Activated naive CD8-positive, alpha-beta T cell treated with anti-CD3 and anti-CD28 coated beads, Interleukin-2, amount 10 ng/mL, durations not matched to agents 7 days and 5 days (primary cell): Measurements from ENCODE around the gene RTP3. TPM values are rescaled to one million over a fixed set of nuclear protein-coding genes. Genes with fewer than 3 reads are reported as not detected.
"Not testable (repeated sequence)": the region's sequence is repeated elsewhere in the genome, so short reads cannot be mapped to it uniquely, and the experiment has no call there.

ENCODE experiments used
- ATAC-seq: fragments of 150-1000 bp; cut with Tn5 transposase; one replicate; pipeline ENCODE4 v1.10.0; 2021; ENCODE audit warnings: low read depth, moderate library complexity
- POLR2A ChIA-PET: fragments of 350-600 bp; sonication (Branson Sonifier 250); formaldehyde crosslinking; loops from one replicate; lab custom pipeline; 2021; ENCODE audit warnings: antibody characterized with exemption; lab: Charles Lee
- DNase-seq: peaks from one replicate; pipeline ENCODE4 v3.0.0; 2021
- H3K27ac Mint-ChIP-seq: one replicate; pipeline ENCODE4 v1.8.0; 2022; ENCODE audit warnings: mild to moderate bottlenecking, mixed read lengths
- H3K27me3 Mint-ChIP-seq: one replicate; pipeline ENCODE4 v1.8.0; 2022; ENCODE audit warnings: mild to moderate bottlenecking, moderate library complexity, mixed read lengths
- H3K36me3 Mint-ChIP-seq: one replicate; pipeline ENCODE4 v1.8.0; 2021; ENCODE audit warnings: mild to moderate bottlenecking, mixed read lengths
- H3K4me1 Mint-ChIP-seq: one replicate; pipeline ENCODE4 v1.8.0; 2021; ENCODE audit warnings: mixed read lengths
- H3K4me3 Mint-ChIP-seq: one replicate; pipeline ENCODE4 v1.8.0; 2022; ENCODE audit warnings: mild to moderate bottlenecking, moderate library complexity, mixed read lengths
- H3K9me3 Mint-ChIP-seq: one replicate; pipeline ENCODE4 v1.8.0; 2021; ENCODE audit warnings: mixed read lengths
- total RNA-seq, 2 experiments: library from RNA; stranded (reverse); gene quantifications; one replicate each; pipeline ENCODE4 v1.2.3, GENCODE V29; 2021

The RTP3 gene
- total RNA-seq, 2 experiments from 2014 or later = not detected

DNA sequence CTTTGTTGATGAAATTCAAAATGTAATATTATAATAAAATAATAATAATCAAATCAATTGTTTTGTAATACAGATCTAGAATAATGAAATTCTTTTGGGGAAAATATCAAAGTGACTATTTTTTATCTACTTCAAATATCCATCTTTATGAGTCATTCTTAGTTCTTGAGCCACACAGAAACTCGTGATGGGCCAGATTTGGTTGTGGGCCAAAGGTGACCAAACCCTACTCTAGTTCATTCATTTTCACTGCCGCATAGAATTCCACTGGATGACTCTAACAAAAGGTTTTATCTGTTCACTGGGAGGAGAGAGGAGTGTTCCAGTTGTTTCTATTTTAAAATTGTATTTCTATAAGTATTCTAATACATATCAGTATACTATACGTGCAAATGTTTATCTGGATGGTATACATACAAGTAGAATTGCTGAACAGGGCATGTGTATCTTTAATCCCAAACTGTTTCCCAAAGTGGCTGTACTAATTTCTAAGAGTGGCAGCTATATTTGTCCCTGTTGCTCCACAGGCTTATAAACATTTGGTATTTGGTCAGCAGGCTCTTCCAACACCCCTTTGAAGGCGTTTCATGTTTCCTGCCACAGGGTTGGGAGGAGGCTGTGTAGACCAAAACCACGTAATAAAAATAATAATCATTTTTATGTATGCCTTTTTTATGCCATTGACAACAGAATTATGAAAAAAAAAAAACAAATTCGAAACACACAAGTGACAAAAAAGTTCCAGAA lies 7.3 kb upstream of the RTP3 start:
- DNase-seq (no peak), ATAC-seq (no peak)
- Mint-ChIP-seq H3K27ac (no peak overlapping the region), H3K4me1 (peaks cover 11% of the 10 kb centered on the region), H3K4me3 (no peak overlapping the region), H3K9me3 (no peaks in the 10 kb centered on the region), H3K27me3 (peaks cover 7% of the 10 kb centered on the region), H3K36me3 (no peaks in the 10 kb centered on the region)
- POLR2A ChIA-PET = interaction anchor here (0.7 to 2.6 kb wide), 3 partner anchors 31 to 75 kb away, joined by 3 to 13 read pairs (median 3); no protein-coding TSS in a partner anchor

DNA sequence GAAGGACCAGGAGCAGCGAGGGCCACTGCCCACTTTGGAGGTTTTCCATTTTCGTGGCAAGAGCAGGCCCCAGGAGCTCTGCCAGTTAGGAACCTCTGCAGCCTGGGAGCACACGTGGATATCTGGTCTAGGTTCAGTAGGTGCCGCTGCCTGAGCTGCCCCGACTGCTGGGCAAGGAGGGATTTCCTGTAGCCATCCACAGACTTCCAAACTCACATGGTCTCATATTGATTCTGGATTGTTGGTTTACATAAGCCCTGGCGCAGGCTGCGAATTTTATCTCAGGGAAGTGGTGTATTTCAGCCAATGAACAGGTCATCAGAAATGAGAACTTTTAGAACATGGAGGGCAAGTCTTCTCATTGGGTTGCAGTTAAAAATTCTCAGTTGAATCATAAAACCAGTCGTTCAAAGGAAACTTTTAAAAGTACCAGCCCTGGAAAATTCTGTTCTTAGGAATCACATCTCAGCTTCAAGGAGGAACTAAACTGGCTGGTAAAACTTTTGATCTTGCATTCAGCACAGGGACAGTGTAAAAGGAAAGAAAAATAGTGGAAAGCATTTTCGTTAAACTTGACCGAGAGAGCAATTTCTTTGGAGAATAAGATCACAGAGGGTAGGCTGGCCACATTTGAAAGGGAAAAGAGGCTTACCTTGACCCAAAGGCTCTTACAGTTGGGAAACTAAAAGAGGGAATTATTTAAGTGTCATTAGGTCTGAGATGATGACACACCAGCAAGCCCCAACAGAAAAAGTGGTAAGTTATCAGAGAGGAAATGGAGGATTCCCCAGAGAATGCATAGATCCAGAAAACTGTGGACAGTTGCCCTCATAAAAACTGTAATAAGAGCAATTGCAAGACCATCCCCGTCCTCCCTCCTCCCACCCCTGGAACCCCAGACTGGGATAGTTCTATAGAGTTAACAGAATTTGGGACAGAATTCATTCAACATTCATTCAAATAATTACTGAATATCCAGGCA lies 6.4 kb upstream of the RTP3 start:
- ATAC-seq = no peak
- POLR2A ChIA-PET = interaction anchor here (1.0 kb wide), 1 partner anchor 48 kb away, joined by 3 read pairs; no protein-coding TSS in a partner anchor
- DNase-seq = no peak
- Mint-ChIP-seq H3K4me3 (no peak overlapping the region), H3K36me3 (no peaks in the 10 kb centered on the region), H3K27ac (no peak overlapping the region), H3K9me3 (no peaks in the 10 kb centered on the region), H3K4me1 (peaks cover 11% of the 10 kb centered on the region), H3K27me3 (peaks cover 7% of the 10 kb centered on the region)

DNA sequence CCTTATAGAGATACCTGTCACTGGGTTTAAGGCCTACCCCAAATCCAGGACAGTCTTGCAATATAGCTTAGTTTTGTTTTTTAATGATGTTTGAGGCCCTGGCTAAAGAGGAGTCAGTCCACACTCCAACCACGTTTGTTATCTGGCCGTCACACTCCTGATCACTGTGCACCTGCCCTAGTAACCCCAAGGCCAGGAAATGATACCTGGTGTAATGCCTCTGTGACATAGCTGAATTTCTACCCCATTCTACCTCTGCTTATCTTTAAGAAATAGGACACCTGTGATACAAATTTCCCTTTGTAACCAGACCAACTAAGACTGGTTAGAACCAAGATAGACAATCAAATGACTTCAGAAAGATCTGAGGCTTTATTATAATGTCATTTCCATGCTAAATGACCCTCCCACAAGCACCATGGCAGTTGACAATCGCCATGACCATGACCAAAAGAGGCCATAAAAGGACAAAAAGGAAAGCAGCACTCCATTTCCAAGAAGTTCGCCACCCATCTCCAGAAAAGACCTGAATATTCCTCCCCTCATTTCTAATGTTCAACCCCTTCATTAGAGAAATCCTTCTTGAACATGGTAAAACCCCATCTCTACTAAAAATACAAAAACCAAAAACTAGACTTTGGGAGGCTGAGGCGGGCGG lies 4.8 kb upstream of the RTP3 start:
- POLR2A ChIA-PET = no interaction called here
- Mint-ChIP-seq H3K27me3 (peaks cover 4% of the 10 kb centered on the region), H3K9me3 (no peaks in the 10 kb centered on the region), H3K36me3 (no peaks in the 10 kb centered on the region), H3K27ac (peak overlapping the region; percentile 37), H3K4me3 (no peak overlapping the region), H3K4me1 (peaks cover 11% of the 10 kb centered on the region)
- ATAC-seq (no peak), DNase-seq (no peak)

DNA sequence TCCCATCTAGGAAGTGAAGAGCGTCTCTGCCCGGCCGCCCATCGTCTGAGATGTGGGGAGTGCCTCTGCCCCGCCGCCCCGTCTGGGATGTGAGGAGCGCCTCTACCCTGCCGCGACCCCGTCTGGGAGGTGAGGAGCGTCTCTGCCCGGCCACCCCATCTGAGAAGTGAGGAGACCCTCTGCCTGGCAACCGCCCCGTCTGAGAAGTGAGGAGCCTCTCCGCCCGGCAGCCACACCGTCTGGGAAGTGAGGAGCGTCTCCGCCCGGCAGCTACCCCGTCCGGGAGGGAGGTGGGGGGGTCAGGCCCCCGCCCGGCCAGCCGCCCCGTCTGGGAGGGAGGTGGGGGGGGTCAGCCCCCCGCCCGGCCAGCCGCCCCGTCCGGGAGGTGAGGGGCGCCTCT lies 3.3 kb upstream of the RTP3 start:
- DNase-seq, H3K4me3 Mint-ChIP-seq, H3K4me1 Mint-ChIP-seq, H3K36me3 Mint-ChIP-seq, H3K9me3 Mint-ChIP-seq, ATAC-seq, H3K27ac Mint-ChIP-seq, H3K27me3 Mint-ChIP-seq, POLR2A ChIA-PET: not testable (repeated sequence)

DNA sequence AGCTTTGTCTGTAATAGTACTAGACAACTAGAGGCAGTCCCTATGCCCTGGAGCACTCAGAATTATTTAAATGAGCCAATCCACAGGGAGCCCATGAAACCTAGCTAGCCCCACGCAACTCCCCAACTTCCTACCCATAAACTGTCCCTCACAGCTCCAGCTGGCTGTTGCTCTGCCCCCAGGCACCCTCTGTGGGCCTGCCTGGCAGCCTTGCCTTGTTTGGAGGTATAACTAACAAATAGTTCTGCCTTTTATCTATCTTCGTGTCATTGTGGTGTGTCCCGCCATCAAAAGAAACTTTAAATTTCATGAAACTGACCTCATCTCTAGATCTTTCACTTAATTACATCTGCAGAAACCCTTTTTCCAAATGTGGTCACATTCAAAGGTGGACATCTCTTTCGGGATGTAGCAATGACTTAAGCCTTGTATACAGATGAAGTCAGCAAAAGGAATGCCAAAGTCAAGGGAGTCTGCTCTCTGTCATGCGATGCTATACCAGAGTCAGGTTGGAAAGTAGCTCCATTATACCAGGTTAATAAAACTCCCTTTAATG lies 1.8 kb upstream of the RTP3 start:
- H3K4me1 Mint-ChIP-seq = no peaks in the 10 kb centered on the region
- ATAC-seq = no peak
- H3K27ac Mint-ChIP-seq = no peak overlapping the region
- no peaks in the 10 kb centered on the region for H3K9me3 Mint-ChIP-seq
- no peak overlapping the region for H3K4me3 Mint-ChIP-seq
- POLR2A ChIA-PET = no interaction called here
- H3K36me3 Mint-ChIP-seq = no peaks in the 10 kb centered on the region
- H3K27me3 Mint-ChIP-seq = peaks cover 4% of the 10 kb centered on the region
- DNase-seq = no peak

DNA sequence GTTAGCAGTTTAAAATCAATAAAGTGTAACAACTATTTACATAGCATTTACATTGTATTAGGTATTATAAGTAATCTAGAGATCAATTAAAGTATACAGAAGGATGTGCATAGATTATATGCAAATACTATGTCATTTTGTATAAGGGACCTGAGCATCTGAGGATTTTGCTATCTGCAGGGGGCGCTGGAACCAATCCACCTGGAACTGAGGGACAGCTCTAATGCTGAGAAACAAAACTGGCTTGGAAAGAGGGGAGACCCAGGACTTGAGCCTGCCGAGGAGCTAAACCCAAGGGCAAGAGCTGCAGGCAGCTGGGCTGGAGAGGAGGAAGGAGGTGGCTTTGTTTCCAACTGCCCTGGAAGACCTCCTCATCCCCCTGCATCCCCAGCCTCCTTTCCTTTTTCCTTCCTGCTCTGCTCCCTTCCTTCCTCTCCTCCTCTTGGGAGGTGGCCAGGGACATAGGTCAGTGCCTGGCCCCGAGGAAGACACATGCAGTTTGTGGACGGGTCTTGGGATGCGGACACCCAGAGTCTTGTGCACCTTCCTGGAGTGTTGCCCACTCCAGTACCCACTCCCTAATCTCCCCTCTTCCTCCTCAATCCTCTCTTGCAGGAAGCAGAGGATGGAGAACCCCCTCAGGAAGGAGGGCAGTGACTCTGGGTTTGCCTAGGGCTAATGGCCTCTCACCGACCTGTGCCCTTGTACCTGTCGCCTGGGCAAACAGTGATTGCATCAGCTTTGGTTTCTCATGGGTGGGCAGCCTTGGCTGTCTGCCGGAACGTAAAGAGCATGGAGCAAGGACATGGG lies 825 bp upstream of the RTP3 start:
- no peak overlapping the region for H3K4me3 Mint-ChIP-seq
- no peak overlapping the region for H3K27ac Mint-ChIP-seq
- no peaks in the 10 kb centered on the region for H3K9me3 Mint-ChIP-seq
- H3K4me1 Mint-ChIP-seq = no peaks in the 10 kb centered on the region
- H3K27me3 Mint-ChIP-seq = peaks cover 4% of the 10 kb centered on the region
- H3K36me3 Mint-ChIP-seq = no peaks in the 10 kb centered on the region
- POLR2A ChIA-PET = no interaction called here
- peak; percentile 51 for DNase-seq
- peak; percentile 47 for ATAC-seq

DNA sequence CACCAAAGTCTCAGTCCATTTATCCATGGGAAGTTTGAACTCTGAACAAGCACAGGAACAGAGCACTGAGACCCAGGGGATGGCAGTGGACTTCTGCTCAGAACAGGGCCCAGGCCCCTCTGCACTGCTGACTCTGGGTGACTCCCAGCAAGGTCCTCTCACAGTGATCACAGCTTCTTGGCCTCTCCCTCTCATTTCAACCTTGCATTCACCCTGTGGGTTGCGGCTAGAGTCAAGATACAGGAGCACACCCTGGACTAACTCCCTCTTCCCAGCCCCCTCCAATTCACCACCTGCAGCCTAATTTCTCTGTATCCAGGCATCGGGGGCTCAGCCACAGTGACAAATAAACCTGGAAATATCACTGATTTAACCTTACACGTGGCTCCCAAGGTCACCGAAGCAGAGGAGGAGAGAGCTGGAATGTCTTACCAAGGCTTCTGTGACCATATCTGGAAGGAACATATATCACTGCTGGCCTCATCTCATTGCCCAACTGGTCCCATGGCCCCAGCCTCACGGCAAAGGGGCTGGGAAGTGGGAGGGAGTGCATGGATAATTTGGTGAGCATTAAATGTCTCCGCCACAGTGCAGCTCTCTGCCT lies 1.2 kb downstream of the RTP3 start:
- DNase-seq (no peak), ATAC-seq (no peak)
- Mint-ChIP-seq H3K4me1 (peaks cover 1% of the 10 kb centered on the region), H3K27me3 (peaks cover 4% of the 10 kb centered on the region), H3K27ac (no peak overlapping the region), H3K9me3 (no peaks in the 10 kb centered on the region), H3K36me3 (no peaks in the 10 kb centered on the region), H3K4me3 (no peak overlapping the region)
- POLR2A ChIA-PET = interaction anchor here (0.5 kb wide), 1 partner anchor 44 kb away, joined by 3 read pairs; no protein-coding TSS in a partner anchor

DNA sequence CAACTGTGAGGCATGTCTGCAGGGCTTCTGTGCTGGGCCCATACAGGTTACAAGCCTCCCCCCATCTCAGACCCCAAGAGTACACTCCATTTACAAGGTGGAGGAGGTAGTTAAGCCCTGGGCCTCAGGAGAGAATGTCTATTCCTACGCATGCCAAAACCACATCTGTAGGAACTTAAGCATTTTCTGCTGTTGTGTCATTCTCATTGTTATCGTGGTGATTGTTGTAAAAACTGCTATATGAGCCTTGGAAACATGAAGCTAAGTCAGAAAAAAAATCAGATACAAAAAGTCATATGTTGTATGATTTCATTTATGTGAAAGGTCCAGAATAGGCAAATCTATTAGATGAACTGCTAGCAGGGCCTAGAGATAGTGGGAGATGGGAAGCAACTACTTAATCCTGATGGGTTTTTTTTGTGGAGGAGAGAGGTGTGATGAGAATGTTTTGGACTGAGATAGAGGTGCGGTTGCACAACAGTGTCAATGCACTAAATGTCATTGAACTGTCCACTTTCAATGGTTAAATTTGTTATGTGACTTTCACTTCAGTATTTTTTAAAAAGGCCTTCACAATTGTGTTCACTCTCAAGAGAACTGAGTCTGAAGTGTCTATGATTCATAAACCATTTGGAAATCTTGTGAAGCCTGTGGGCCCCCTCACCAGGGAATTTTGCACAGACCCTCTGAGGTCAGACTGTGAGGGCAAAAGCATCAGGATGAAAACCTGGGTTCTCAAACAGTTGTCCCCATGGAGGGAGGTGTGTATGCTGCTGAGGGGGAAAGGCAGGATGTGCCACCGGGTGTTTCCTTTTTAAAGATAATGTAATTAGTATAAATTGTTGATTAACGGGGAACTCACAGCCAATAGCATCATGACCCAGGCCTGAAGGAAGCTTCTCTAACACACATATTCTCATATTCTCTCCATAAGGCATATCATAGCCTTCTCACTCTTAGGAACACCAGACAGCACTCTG lies 3.2 kb downstream of the RTP3 start:
- Mint-ChIP-seq H3K27ac (no peak overlapping the region), H3K4me1 (peaks cover 1% of the 10 kb centered on the region), H3K9me3 (no peaks in the 10 kb centered on the region), H3K27me3 (peaks cover 6% of the 10 kb centered on the region), H3K4me3 (no peak overlapping the region), H3K36me3 (no peaks in the 10 kb centered on the region)
- no peak for ATAC-seq
- POLR2A ChIA-PET = no interaction called here
- DNase-seq = no peak

DNA sequence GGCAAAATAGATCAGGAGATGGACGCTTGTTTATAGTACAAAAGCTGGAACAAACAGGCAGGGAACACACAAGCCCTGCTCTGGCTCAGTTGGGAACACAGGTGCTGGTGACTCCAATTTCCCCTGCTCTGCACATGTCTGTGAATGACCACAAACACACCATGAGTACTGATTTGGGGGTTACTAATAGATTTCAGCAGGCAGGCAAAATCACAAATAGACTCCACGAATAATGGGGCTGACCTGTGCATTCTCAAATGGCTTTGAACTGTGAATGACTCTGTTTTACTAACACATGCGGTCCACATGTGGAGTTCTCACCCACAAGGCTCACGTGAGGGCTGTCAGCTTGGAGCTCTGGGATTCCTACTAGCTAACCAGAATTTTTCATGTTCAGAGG lies 3.9 kb downstream of the RTP3 start:
- DNase-seq (no peak), ATAC-seq (no peak)
- no peak overlapping the region for H3K4me3 Mint-ChIP-seq
- peaks cover 6% of the 10 kb centered on the region for H3K27me3 Mint-ChIP-seq
- POLR2A ChIA-PET = no interaction called here
- no peak overlapping the region for H3K27ac Mint-ChIP-seq
- peaks cover 1% of the 10 kb centered on the region for H3K4me1 Mint-ChIP-seq
- H3K36me3 Mint-ChIP-seq = no peaks in the 10 kb centered on the region
- no peaks in the 10 kb centered on the region for H3K9me3 Mint-ChIP-seq

DNA sequence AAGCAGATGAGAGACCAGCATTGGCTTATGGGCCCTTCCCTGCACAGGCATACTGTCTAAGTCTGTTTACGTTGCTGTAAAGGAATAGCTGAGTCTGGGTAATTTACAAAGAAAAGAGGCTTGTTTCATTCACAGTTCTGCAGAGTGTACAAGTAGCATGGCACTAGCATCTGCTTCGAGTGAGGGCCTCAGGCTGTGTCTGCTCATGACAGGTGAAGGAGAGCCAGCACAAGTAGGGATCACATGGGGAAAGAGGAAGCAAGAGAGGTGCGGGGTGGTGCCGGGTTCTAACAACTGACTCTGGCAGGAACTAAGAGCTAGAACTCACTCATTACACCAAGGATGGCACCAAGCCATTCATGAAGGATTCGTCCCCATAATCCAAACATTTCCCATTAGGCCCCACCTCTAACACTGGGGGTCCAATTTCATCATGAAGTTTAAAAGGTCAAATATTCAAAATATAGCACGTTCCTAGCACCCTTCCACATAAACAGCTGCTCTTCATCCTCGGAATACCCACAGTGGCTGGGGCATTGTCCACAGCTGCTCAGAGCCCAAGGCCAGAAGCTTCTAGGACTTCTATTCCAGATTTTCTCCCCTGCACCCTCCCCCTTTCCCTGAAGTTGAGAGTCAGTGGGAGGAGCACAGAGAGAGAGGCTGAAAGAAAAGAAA lies 5.6 kb downstream of the RTP3 start:
- Mint-ChIP-seq H3K9me3 (no peaks in the 10 kb centered on the region), H3K36me3 (no peaks in the 10 kb centered on the region), H3K4me3 (no peak overlapping the region), H3K27ac (no peak overlapping the region), H3K4me1 (peaks cover 1% of the 10 kb centered on the region), H3K27me3 (peaks cover 2% of the 10 kb centered on the region)
- POLR2A ChIA-PET = interaction anchor here (0.6 kb wide), 1 partner anchor 1155 kb away, joined by 3 read pairs; no protein-coding TSS in a partner anchor
- ATAC-seq = no peak
- no peak for DNase-seq

DNA sequence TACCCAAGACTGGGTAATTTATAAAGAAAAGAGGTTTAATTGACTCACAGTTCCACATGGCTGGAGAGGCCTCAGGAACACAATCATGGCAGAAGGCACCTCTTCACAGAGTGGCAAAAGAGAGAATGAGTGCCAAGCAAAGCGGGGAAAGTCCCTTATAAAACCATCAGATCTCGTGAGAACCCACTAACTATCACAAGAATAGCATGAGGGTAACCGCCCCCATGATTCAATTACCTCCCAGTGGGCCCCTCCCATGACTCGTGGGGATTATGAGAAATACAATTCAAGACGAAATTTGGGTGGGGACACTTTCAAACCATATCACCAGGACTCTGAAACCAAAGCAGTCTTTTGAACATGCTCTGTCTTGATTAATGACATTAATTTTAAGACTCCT lies 7.0 kb downstream of the RTP3 start:
- H3K4me1 Mint-ChIP-seq = peaks cover 1% of the 10 kb centered on the region
- peaks cover 5% of the 10 kb centered on the region for H3K27me3 Mint-ChIP-seq
- POLR2A ChIA-PET = no interaction called here
- H3K36me3 Mint-ChIP-seq = no peaks in the 10 kb centered on the region
- ATAC-seq = no peak
- H3K4me3 Mint-ChIP-seq = no peak overlapping the region
- no peak for DNase-seq
- no peak overlapping the region for H3K27ac Mint-ChIP-seq
- H3K9me3 Mint-ChIP-seq = no peaks in the 10 kb centered on the region
